ENCODE data around the gene BRPF3.

The BRPF3 gene

DNA sequence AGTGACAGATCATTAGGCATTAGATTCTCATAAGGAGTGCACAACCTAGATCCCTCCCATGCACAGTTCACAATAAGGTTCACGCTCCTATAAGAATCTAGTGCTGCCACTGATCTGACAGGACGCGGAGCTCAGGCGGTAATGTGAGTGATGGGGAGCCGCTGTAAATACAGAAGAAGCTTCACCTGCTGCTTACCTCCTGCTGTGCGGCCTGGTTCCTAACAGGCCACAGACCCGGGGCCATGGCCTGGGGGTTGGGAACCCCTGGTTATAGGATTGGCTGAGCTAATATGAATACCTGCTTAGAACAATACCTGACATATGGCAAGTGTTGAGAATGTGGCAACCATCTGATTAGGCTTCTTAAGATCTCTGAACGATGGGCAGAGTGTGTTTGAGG lies 75.7 kb downstream of the BRPF3 start:
- ATAC-seq = no peak

GRCh38 chr6:36273067-36273466 lies 76.5 kb downstream of the BRPF3 start:
- no peak for ATAC-seq

GRCh38 chr6:36273802-36274514 lies 77.4 kb downstream of the BRPF3 start:
- no peak for ATAC-seq

DNA sequence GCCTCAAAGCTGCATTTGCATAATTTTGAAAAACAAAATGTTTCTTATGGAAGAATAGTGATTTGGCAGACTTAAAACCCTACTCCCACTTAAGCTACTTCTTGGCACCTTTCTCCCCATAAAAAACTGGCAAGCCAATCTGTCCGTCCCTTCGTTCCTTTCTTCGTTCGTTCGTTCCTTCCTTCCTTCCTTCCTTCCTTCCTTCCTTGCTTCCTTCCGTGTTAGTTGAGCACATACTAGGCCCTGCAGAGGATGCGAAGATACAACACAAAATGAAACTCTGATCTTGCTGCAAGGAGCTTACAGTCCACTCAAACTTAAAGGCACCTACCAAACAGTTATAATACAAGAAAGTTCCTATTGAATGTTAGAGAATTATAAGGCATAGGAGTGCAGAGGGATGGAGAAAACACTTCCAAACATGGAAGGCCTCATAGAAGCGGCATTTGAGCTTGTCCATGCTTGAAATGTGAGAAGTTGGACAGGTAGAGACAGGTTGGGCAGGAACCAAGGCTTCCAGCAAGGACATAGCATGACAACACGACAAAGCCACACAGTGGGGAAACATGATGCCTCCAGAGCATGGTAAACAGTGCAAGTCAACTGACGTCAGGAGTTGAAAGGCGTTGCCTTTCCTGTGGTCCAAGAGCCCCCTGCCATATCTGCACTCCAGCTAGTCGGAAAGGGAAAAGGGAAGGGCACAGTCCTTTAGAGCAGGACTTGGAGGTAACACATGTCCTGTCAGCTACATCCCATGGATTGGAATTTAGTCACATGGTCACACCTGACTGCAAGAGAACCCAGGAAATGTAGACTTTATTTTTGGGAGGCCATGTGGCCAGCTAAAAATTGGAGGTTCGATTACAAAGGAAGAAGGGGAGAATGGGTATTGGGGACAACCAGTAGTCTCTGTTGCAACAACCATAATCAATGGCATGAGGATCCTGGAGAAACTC lies 80.3 kb downstream of the BRPF3 start:
- ATAC-seq = no peak

DNA sequence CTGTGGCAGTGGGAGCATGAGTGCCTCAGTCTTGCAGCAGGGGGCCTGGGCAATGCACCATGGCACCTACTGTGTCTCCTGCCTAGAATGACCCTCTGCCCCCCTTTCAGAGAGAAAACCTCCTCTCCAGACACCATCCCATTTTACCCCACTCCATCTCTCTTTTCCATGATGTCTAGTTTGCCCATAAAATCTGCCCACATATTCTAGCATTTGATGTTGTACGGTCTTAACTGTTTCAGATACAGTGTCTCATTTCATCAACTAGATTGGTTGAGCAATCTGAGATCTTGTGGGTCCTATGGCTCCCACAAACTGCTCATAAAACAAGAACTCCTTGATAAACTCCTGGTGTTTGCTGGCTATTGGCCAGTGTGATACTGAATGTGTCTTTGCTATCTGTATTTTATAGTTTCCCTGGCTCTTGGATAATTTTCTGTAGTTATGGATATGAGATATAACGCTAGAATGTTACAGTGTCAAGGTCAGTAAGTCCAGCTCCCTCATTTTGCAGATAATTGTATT lies 81.5 kb downstream of the BRPF3 start:
- ATAC-seq = no peak

GRCh38 chr6:36280467-36280866 lies 83.9 kb downstream of the BRPF3 start:
- ATAC-seq = no peak

DNA sequence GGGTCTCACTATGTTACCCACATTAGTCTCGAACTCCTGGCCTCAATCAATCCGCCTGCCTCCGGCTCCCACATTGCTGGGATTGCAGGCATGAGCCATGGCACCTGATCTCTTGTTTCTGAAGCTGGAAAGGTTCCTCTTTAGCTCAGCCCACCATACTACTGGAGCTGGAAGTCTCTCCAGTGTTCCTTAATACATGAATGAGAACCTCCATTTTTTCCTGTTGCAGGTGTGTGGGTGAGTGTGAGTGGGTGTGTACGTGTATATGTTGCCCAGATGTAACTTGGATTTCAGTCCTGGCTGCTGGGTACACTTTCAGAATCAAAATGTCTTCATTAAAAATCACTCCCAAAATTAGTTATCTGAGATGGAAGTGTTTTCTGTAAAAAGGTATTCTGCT lies 84.4 kb downstream of the BRPF3 start:
- no peak for ATAC-seq

Data from activated CD4-positive, CD25-positive, alpha-beta regulatory T cell treated with anti-CD3 and anti-CD28 coated beads, Interleukin-2, amount 50 U/mL, for 24 hours (primary cell).